ENCODE measurements around the gene KRTAP10-2. TPM values are rescaled to one million over a fixed set of nuclear protein-coding genes. Genes with fewer than 3 reads are reported as not detected.
"Not testable (repeated sequence)": the region's sequence is repeated elsewhere in the genome, so short reads cannot be mapped to it uniquely, and the experiment has no call there.

The KRTAP10-2 gene
- total RNA-seq, 1 experiment from 2014 or later = not detected

DNA sequence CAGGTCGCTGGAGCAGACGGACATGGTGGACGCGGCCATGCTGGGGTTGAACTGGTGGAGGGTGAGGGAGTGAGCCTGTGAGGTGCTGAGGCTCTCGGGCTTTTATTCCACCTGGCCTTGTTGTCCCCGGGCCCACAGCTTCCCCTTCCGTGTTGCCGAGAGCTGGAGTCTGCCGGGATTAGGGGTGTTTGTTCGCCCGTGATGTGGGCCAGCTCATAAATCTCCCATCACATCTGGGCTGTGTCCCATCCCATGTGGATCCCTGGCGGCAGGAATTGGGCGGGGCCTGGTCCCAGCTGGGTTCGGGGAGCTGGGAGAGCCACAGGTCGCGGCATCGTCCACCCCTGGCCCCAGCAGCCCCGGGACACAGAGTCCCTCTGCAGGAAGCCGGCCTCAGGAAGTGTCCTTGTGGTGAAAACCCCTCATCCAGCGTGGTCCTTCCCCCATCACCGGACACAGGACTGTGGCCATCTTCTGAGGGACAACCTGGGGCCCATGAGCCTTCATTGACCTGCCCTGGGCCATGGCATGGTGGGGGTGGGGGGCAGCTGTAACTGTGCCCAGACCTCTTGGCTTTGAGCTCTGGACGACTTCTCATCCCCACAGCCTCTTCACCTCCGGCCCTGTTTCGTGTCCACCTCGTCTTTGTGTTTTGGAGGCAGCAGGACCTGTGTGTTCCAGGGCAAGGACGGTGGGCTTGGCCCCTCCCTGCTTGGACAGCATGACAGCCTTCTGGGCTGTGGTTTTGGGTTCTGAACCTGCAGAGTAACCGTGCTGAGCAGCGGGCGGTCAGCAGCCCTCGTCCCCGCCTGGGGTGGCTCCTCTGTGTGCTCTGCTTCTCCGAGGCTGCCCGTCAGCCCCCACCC, 41.4 kb upstream of the KRTAP10-2 start, which contains the start of gene KRTAP10-6:
KRTAP10-6 (minus strand) TSS at position 60 of the 866 bp plus-strand sequence; CDS start at position 39, 21 bp downstream.
- Histone ChIP-seq H2AK5ac (ENCODE audit: insufficient read length, low read length) (no peak within 1 kb of the TSS), H2AFZ (ENCODE audit: low read length) (no peak within 1 kb of the TSS), H2BK15ac (ENCODE audit: low read depth, low read length) (no peak within 1 kb of the TSS), H3T11ph (ENCODE audit: low read length) (no peak within 1 kb of the TSS), H3K27ac (ENCODE audit: insufficient read length, low read depth, low read length) (no peak within 1 kb of the TSS), H4K91ac (ENCODE audit: insufficient read length, low read depth, low read length) (no peak within 1 kb of the TSS), H3K56ac (ENCODE audit: insufficient read length, low read depth, low read length) (no peak within 1 kb of the TSS), H3K23ac (ENCODE audit: insufficient read length, low read depth, low read length) (no peak within 1 kb of the TSS), H3K79me2 (ENCODE audit: insufficient read depth, low read length) (no peaks in the 10 kb centered on the region), H2BK5ac (ENCODE audit: insufficient read length, low read length) (no peak within 1 kb of the TSS), H3K27me3 (ENCODE audit: insufficient read depth, low read length) (no peaks in the 10 kb centered on the region), H4K20me1 (ENCODE audit: control insufficient read depth, insufficient read depth, insufficient read length) (no peaks in the 10 kb centered on the region), H3K4me2 (ENCODE audit: insufficient read depth, insufficient read length, low read length) (no peak within 1 kb of the TSS), H3K18ac (ENCODE audit: insufficient read length, low read depth, low read length) (peak within 1 kb of the TSS; percentile 48), H3K14ac (ENCODE audit: insufficient read depth, low read length) (no peak within 1 kb of the TSS), H4K8ac (replicated peaks; ENCODE audit: insufficient read length, low read depth, low read length) (no peak within 1 kb of the TSS), H2BK20ac (ENCODE audit: low read depth, low read length, poor library complexity, severe bottlenecking) (no peak within 1 kb of the TSS), H2BK120ac (ENCODE audit: low read depth, low read length, poor library complexity, severe bottlenecking) (no peak within 1 kb of the TSS), H3K4ac (ENCODE audit: low read depth, low read length) (no peak within 1 kb of the TSS), H3K9me3 (ENCODE audit: control insufficient read depth, low read depth, low read length) (no peaks in the 10 kb centered on the region), H2BK12ac (ENCODE audit: insufficient read length, low read depth, low read length) (no peak within 1 kb of the TSS), H4K5ac (ENCODE audit: insufficient read length, low read depth, low read length) (no peak within 1 kb of the TSS), H3K4me1 (ENCODE audit: insufficient read depth, low read length) (no peaks in the 10 kb centered on the region; the same call in 1 of the 2 replicates), H3K23me2 (ENCODE audit: insufficient read length, low read depth, low read length, poor library complexity, severe bottlenecking) (no peaks in the 10 kb centered on the region), H3K79me1 (ENCODE audit: insufficient read depth, low read depth, low read length, poor library complexity, severe bottlenecking) (no peaks in the 10 kb centered on the region), H3K9ac (ENCODE audit: extremely low read depth, insufficient read length, low read length) (no peak within 1 kb of the TSS)
- no peaks in the 10 kb centered on the region; a peak in 2 of 5 replicates for H3K9me3 Mint-ChIP-seq
- H3K27ac Mint-ChIP-seq = peak within 1 kb of the TSS in 2 of 3 experiments; percentile 61 to 63; a peak in 2 of 7 replicates
- TF ChIP-seq, protein P1, sequence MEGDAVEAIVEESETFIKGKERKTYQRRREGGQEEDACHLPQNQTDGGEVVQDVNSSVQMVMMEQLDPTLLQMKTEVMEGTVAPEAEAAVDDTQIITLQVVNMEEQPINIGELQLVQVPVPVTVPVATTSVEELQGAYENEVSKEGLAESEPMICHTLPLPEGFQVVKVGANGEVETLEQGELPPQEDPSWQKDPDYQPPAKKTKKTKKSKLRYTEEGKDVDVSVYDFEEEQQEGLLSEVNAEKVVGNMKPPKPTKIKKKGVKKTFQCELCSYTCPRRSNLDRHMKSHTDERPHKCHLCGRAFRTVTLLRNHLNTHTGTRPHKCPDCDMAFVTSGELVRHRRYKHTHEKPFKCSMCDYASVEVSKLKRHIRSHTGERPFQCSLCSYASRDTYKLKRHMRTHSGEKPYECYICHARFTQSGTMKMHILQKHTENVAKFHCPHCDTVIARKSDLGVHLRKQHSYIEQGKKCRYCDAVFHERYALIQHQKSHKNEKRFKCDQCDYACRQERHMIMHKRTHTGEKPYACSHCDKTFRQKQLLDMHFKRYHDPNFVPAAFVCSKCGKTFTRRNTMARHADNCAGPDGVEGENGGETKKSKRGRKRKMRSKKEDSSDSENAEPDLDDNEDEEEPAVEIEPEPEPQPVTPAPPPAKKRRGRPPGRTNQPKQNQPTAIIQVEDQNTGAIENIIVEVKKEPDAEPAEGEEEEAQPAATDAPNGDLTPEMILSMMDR (conservative IDR thresholded peaks at IDR 0.05) = no peak
- peaks cover 33 to 34% of the 10 kb centered on the region in 2 experiments for H3K4me1 Mint-ChIP-seq
- no CpG with 5 or more reads among the region's 33 CpGs for WGBS (ENCODE audit: extremely low coverage, insufficient read length, low lambda C conversion rate)
- no peaks in the 10 kb centered on the region for H3K36me3 Mint-ChIP-seq (ENCODE audit: insufficient read depth in 1 of 3, low read depth in 3 of 3)
- peak within 1 kb of the TSS in 1 of 2 experiments; percentile 64; a peak in 2 of 5 replicates for H3K4me3 Mint-ChIP-seq
- DNase-seq = peak; percentile 35
- no peaks in the 10 kb centered on the region; the same call in none of the 2 replicates for H3K27me3 Mint-ChIP-seq (ENCODE audit: low read depth)

DNA sequence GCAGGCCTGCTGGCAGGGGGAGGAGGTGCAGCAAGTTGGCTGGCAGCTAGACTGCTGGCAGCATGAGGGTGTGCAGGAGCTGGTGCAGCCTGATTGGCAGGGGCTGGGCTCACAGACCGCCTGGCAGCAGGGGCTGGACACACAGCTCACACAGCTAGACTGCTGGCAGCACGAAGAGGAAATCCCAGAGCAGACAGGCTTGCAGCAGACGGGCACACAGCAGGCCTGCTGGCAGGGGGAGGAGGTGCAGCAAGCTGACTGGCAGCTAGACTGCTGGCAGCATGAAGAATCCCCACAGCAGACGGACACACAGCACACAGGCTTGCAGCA, 40.5 kb upstream of the KRTAP10-2 start:
- not testable (repeated sequence) for H2BK120ac ChIP-seq (ENCODE audit: low read depth, low read length, poor library complexity, severe bottlenecking); H3K9me3 Mint-ChIP-seq; H4K20me1 ChIP-seq (ENCODE audit: control insufficient read depth, insufficient read depth, insufficient read length); H2BK5ac ChIP-seq (ENCODE audit: insufficient read length, low read length); H3K36me3 Mint-ChIP-seq (ENCODE audit: insufficient read depth in 1 of 3, low read depth in 3 of 3); H2BK15ac ChIP-seq (ENCODE audit: low read depth, low read length); H3K27ac ChIP-seq (ENCODE audit: insufficient read length, low read depth, low read length); DNase-seq; H3K9me3 ChIP-seq (ENCODE audit: control insufficient read depth, low read depth, low read length); H3K79me2 ChIP-seq (ENCODE audit: insufficient read depth, low read length); H3K9ac ChIP-seq (ENCODE audit: extremely low read depth, insufficient read length, low read length); H2BK12ac ChIP-seq (ENCODE audit: insufficient read length, low read depth, low read length); H3K4me1 ChIP-seq (ENCODE audit: insufficient read depth, low read length); H3K4ac ChIP-seq (ENCODE audit: low read depth, low read length); H3K4me3 Mint-ChIP-seq; H3T11ph ChIP-seq (ENCODE audit: low read length); H3K27ac Mint-ChIP-seq; H3K23ac ChIP-seq (ENCODE audit: insufficient read length, low read depth, low read length); H4K91ac ChIP-seq (ENCODE audit: insufficient read length, low read depth, low read length); H4K8ac ChIP-seq (replicated peaks; ENCODE audit: insufficient read length, low read depth, low read length); H2AFZ ChIP-seq (ENCODE audit: low read length); H3K27me3 ChIP-seq (ENCODE audit: insufficient read depth, low read length); H3K23me2 ChIP-seq (ENCODE audit: insufficient read length, low read depth, low read length, poor library complexity, severe bottlenecking); H3K56ac ChIP-seq (ENCODE audit: insufficient read length, low read depth, low read length); H2AK5ac ChIP-seq (ENCODE audit: insufficient read length, low read length); H2BK20ac ChIP-seq (ENCODE audit: low read depth, low read length, poor library complexity, severe bottlenecking); H3K27me3 Mint-ChIP-seq (ENCODE audit: low read depth); H3K18ac ChIP-seq (ENCODE audit: insufficient read length, low read depth, low read length); H3K4me2 ChIP-seq (ENCODE audit: insufficient read depth, insufficient read length, low read length); H3K79me1 ChIP-seq (ENCODE audit: insufficient read depth, low read depth, low read length, poor library complexity, severe bottlenecking); H4K5ac ChIP-seq (ENCODE audit: insufficient read length, low read depth, low read length); H3K14ac ChIP-seq (ENCODE audit: insufficient read depth, low read length)
- peaks cover 27% of the 10 kb centered on the region in 2 experiments for H3K4me1 Mint-ChIP-seq
- no CpG with 5 or more reads among the region's 4 CpGs for WGBS (ENCODE audit: extremely low coverage, insufficient read length, low lambda C conversion rate)
